GM12872 (cell line): ENCODE measurements around the gene ZNF396.

Experiments used
- TF ChIP-seq, protein P1 (sequence below): IDR thresholded peaks from 3 replicates; pipeline ENCODE4 v1.5.1; 2011; ENCODE audit warnings: low read depth, mild to moderate bottlenecking, low read length, moderate library complexity; ENCODE audit not compliant: insufficient read depth

Gene ZNF396

DNA sequence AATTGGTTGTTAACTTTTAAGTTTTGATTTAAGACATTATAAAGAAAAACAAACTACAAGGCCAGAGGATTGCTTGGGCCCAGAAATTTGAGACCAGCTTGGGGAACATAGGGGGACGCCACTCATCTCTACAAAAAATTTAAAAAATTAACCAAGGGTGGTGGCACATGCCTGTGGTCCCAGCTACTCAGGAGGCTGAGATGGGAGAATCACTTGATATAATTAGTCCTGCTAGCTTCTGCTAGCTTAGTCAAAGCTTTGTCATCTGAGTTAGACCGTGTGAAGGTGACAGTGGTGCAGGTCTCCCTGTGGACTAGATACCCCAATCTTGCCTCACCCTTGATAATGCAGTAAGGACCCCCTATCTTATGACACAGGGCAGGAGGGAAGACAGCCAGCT, 6.0 kb upstream of the ZNF396 start:
- TF ChIP-seq, protein P1, sequence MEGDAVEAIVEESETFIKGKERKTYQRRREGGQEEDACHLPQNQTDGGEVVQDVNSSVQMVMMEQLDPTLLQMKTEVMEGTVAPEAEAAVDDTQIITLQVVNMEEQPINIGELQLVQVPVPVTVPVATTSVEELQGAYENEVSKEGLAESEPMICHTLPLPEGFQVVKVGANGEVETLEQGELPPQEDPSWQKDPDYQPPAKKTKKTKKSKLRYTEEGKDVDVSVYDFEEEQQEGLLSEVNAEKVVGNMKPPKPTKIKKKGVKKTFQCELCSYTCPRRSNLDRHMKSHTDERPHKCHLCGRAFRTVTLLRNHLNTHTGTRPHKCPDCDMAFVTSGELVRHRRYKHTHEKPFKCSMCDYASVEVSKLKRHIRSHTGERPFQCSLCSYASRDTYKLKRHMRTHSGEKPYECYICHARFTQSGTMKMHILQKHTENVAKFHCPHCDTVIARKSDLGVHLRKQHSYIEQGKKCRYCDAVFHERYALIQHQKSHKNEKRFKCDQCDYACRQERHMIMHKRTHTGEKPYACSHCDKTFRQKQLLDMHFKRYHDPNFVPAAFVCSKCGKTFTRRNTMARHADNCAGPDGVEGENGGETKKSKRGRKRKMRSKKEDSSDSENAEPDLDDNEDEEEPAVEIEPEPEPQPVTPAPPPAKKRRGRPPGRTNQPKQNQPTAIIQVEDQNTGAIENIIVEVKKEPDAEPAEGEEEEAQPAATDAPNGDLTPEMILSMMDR: no peak

DNA sequence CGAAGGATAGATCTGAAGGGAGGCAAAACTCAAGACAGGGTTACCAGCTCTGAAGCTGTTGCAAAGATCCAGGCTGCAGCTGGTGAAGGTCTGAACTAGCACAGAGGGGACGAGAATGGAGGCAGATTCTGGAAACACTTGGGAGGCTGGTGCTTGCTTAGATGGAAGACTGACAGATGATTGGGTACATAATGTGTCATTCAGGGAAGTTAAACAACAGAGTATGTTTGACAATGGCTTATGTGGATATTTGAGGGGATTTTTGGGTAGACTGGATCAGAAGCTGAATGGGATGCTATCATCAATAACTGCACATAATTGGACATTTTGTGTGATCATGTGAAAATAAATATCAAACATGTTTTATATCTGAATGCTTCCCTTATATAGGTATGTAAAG, 2.3 kb upstream of the ZNF396 start:
- TF ChIP-seq, protein P1: no peak

DNA sequence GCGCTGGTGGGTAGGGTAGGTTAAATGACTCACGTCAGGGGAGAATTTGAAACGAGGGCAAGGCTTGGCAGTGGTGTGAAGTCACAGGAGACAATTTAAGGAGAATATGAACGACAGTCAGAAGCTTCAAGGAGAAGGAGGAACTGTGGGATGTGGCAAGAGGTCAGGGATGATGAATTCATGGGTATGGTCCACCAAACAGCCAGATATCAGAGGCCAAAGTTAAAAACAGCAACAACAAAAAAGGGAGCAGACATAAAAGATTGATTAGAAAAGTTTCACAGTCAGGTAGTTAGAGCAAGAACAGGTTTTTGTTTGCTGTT, 1.4 kb upstream of the ZNF396 start:
- TF ChIP-seq, protein P1: no peak

DNA sequence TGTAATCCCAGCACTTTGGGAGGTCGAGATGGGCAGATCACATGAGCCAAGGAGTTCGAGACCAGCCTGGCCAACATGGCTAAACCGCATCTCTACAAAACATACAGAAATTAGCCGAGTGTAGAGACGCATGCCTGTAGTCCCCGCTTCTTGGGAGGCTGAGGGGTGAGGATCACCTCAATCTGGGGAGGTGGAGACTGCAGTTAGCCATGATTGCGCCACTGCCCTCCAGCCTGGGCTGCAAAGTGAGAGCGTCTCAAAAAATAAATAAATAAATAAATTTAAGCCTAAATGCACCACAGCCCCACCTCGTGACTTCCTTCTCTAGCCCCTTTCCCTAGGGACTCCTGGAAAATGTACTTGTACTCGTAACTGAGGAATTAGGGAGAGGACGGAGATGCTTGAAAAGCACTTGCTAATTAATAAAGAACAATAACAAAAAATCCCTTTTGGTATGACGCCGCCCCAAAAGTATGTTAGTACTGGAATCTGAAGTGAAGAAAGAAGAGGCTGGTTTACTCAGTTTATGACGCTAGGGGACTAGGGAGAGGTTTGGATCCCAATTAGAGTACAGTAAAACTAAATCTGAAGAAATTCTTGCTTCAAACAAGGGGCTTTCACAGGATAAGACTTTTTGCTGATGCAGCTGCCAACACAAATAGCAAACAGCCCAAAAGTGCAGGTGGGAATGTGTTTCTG, 887 bp upstream of the ZNF396 start:
- TF ChIP-seq, protein P1: no peak

DNA sequence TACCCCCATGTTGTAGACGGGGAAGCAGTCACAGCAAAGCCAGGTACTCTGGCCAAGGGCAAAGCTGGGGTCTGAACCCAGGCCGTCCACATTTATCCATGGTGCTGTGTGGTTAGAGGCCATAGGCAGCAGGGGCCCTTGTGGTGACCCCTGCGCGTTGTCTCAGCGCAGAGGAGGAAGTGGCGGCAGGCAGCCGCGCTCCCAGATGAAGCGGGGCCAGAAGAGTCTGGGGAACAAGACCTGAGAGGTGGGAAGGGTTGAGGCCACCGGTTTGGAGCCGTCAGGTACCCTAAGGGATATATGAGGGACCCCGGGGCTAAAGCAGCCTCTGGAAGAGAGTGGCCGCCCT, 770 bp downstream of the ZNF396 start:
- TF ChIP-seq, protein P1: no peak

DNA sequence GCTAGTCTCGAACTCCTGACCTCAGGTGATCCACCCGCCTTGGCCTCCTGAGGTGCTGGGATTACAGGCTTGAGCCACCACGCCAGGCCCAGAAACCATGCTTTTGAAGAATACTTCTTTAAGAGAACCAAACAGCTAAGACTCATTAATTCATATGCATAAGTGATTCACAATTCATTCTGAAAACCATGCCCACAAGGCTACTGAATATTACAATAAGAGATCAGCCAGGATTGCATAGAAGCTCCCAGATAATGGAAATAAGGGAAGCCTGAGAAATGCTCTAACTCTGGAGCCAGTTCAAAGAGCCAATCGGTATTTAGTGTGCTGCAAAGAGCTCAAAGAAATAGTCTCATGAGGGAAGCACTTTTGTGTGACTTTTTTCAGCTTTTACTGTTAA, 2.4 kb downstream of the ZNF396 start:
- TF ChIP-seq, protein P1: no peak

DNA sequence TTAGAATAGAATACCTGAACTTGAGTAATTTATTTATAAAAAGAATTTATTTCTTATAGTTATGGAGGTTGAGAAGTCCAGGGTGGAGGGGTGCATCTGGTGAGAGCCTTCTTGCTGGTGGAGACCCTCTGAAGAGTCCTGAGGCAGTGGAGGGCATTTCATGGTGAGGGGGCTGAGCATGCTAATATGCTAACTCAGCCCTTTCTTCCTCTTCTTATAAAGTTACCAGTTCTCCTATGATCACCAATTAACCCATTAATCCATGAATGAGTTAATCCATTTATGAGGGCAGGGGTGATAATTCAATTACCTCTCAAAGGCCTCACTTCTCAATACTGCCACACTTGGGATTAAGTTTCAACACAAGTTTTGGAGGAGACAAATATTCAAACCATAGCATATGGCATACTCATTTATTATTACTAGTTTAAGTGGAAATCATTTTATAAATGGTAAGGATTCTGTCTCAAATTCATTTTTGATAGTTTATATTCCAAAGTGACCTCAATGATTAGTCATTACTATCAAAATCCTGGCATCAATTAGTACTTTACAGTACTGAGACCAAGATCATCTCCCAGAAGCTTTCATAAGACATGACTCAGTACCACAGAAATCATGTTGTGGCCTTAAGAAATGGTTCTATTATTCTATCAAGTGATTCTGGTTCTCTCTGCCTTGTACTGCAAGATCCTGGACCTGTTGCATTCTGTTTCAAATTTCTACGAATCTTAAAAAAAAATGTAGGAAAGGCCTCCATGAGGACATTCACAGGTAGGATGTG, 5.5 kb downstream of the ZNF396 start:
- TF ChIP-seq, protein P1: no peak
